Thoracic aorta (tissue), 2 donors: ENCODE measurements around the gene HOMER3. TPM values are rescaled to one million over a fixed set of nuclear protein-coding genes. Genes with fewer than 3 reads are reported as not detected.
"Not testable (repeated sequence)": the region's sequence is repeated elsewhere in the genome, so short reads cannot be mapped to it uniquely, and the experiment has no call there.

Experiments
- ATAC-seq: fragments of 150-250 bp; one replicate; pipeline ENCODE4 v1.8.0; 2017; ENCODE audit warnings: low read depth; ENCODE audit not compliant: insufficient number of reproducible peaks, low FRiP score
- DNase-seq: peaks from one replicate; pipeline ENCODE4 v3.0.0-alpha.2; 2020; ENCODE audit warnings: low spot score
- H3K27ac ChIP-seq, 2 donors: fragments of 200-600 bp; sonication (generic); 1 replicate in 1 of 2; 2 replicates in 1 of 2; pipeline ENCODE4 v1.5.1; 2016; ENCODE audit warnings: mild to moderate bottlenecking in 2 of 2, moderate library complexity in 2 of 2
- H3K27me3 ChIP-seq: fragments of 200-600 bp; sonication (generic); replicated peaks from 2 replicates; pipeline ENCODE4 v1.6.0; 2016; ENCODE audit warnings: mild to moderate bottlenecking; ENCODE audit not compliant: insufficient read depth
- H3K36me3 ChIP-seq: fragments of 200-600 bp; sonication (generic); one replicate; pipeline ENCODE4 v1.5.1; 2016
- H3K4me1 ChIP-seq, 2 donors: fragments of 200-600 bp; sonication (generic); 1 replicate in 1 of 2; 2 replicates in 1 of 2; pipeline versions ENCODE4 v1.5.1 to v1.6.0; 2016; ENCODE audit warnings: low read depth in 2 of 2, mild to moderate bottlenecking in 1 of 2; ENCODE audit not compliant: control insufficient read depth in 1 of 2
- H3K4me3 ChIP-seq: fragments of 200-600 bp; sonication (generic); 2 replicates; pipeline ENCODE4 v1.5.1; 2016; ENCODE audit warnings: mild to moderate bottlenecking
- H3K9me3 ChIP-seq: fragments of 200-600 bp; sonication (generic); 2 replicates; pipeline ENCODE4 v1.5.1; 2016
- CTCF ChIP-seq: fragments of 200-600 bp; sonication (generic); IDR thresholded peaks from one replicate; pipeline ENCODE4 v1.5.1; 2019; ENCODE audit warnings: antibody characterized with exemption
- total RNA-seq, 2 donors: library from RNA; depleted of rRNA; stranded (reverse); fragments of >200 nt; gene quantifications; one replicate each; pipeline versions ENCODE4 v1.1.0 to v1.2.3, GENCODE V29; 2016

HOMER3 gene
- total RNA-seq, 2 donors from 2014 or later, result 40.6 to 100 TPM

DNA sequence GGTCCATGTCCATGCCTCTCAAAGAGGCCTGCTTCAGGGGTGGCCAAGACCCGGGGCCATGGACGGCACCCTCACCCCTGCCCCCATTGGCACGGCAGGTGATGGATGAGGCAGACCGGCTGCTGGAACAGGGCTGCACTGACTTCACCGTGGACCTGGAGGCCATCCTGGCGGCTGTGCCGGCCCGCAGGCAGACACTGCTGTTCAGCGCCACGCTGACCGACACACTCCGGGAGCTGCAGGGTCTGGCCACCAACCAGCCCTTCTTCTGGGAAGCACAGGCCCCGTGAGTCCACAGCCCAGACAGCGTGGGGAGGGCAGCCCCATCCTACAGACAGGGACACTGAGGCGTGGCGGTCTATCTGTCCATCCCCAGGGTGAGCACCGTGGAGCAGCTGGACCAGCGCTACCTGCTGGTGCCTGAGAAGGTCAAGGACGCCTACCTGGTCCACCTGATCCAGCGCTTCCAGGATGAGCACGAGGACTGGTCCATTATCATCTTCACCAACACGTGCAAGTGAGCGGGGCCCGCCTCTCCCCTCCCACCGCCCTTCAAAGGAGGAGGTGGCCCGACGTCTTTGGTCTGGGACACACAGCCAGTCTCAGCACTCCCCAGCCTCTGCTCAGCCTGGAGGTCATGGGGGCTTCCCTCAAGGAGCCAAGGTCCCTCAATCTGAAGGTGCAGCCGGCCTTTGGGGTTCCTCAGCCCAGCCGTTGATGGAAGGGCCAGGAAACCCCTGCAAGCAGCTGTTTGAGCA lies 18.6 kb downstream of the HOMER3 start:
- Histone ChIP-seq H3K27me3 (no peaks in the 10 kb centered on the region), H3K4me1 (peaks cover 17 to 29% of the 10 kb centered on the region in 2 donors), H3K27ac (no peak overlapping the region), H3K9me3 (no peaks in the 10 kb centered on the region), H3K36me3 (peaks cover 43% of the 10 kb centered on the region), H3K4me3 (no peak overlapping the region)
- no peak for TF ChIP-seq CTCF
- no peak for ATAC-seq
- DNase-seq, result no peak

- no peak for TF ChIP-seq CTCF
- Histone ChIP-seq H3K36me3 (peaks cover 40% of the 10 kb centered on the region), H3K4me1 (peaks cover 17 to 34% of the 10 kb centered on the region in 2 donors), H3K4me3 (no peak overlapping the region), H3K9me3 (no peaks in the 10 kb centered on the region), H3K27me3 (no peaks in the 10 kb centered on the region), H3K27ac (no peak overlapping the region)
- ATAC-seq (no peak), DNase-seq (no peak)
Measured at GRCh38 chr19:18921593-18921992, 19.4 kb downstream of the HOMER3 start.

GRCh38 chr19:18920400-18920799 lies 20.6 kb downstream of the HOMER3 start:
- ATAC-seq (no peak), DNase-seq (no peak)
- H3K4me3 ChIP-seq, result peak overlapping the region; percentile 94
- peak overlapping the region in 1 of 2 donors; percentile 83 for H3K27ac ChIP-seq
- peaks cover 17 to 34% of the 10 kb centered on the region in 2 donors for H3K4me1 ChIP-seq
- TF ChIP-seq CTCF, result no peak
- no peaks in the 10 kb centered on the region for H3K27me3 ChIP-seq
- H3K36me3 ChIP-seq, result peaks cover 33% of the 10 kb centered on the region
- no peaks in the 10 kb centered on the region for H3K9me3 ChIP-seq

GRCh38 chr19:18919900-18920214 lies 21.2 kb downstream of the HOMER3 start:
- Histone ChIP-seq H3K4me1 (peaks cover 17 to 34% of the 10 kb centered on the region in 2 donors), H3K4me3 (peak overlapping the region; percentile 94), H3K36me3 (peaks cover 28% of the 10 kb centered on the region), H3K27me3 (no peaks in the 10 kb centered on the region), H3K27ac (peak overlapping the region; percentile 60 to 83), H3K9me3 (no peaks in the 10 kb centered on the region)
- ATAC-seq (no peak), DNase-seq (no peak)
- no peak for TF ChIP-seq CTCF

GRCh38 chr19:18919086-18919899 lies 21.7 kb downstream of the HOMER3 start, which contains the start of the genes COPE and DDX49:
COPE (minus strand) TSS chr19:18919387; CDS start chr19:18919348, 39 bp downstream.
DDX49 (plus strand) TSS chr19:18919715; CDS start chr19:18919742, 27 bp downstream.
- peaks cover 17 to 34% of the 10 kb centered on the region in 2 donors for H3K4me1 ChIP-seq
- H3K27me3 ChIP-seq, result no peaks in the 10 kb centered on the region
- DNase-seq, result peak; percentile 97
- no peak for TF ChIP-seq CTCF
- H3K27ac ChIP-seq, result peak within 1 kb of the TSS; percentile 80 to 97
- ATAC-seq, result peak; percentile 100
- H3K4me3 ChIP-seq, result peak within 1 kb of the TSS; percentile 94
- no peaks in the 10 kb centered on the region for H3K9me3 ChIP-seq
- peaks cover 25% of the 10 kb centered on the region for H3K36me3 ChIP-seq

GRCh38 chr19:18917593-18917992 lies 23.4 kb downstream of the HOMER3 start:
- Histone ChIP-seq H3K4me1 (peaks cover 17 to 34% of the 10 kb centered on the region in 2 donors), H3K36me3 (peaks cover 20% of the 10 kb centered on the region)
- H3K27ac ChIP-seq, ATAC-seq, DNase-seq, H3K27me3 ChIP-seq, H3K4me3 ChIP-seq, H3K9me3 ChIP-seq: not testable (repeated sequence)
